GM21576 (cell line): Measurements from ENCODE around the gene TRIM58.

Source experiments
- ATAC-seq: cut with Tn5 transposase; IDR thresholded peaks from one replicate; pipeline ENCODE4 v1.9.1; 2021; ENCODE audit warnings: mild to moderate bottlenecking, moderate library complexity; ENCODE audit not compliant: unreplicated experiment

The TRIM58 gene

GRCh38 chr1:247883346-247883745 lies 26.4 kb downstream of the TRIM58 start:
- no peak for ATAC-seq

DNA sequence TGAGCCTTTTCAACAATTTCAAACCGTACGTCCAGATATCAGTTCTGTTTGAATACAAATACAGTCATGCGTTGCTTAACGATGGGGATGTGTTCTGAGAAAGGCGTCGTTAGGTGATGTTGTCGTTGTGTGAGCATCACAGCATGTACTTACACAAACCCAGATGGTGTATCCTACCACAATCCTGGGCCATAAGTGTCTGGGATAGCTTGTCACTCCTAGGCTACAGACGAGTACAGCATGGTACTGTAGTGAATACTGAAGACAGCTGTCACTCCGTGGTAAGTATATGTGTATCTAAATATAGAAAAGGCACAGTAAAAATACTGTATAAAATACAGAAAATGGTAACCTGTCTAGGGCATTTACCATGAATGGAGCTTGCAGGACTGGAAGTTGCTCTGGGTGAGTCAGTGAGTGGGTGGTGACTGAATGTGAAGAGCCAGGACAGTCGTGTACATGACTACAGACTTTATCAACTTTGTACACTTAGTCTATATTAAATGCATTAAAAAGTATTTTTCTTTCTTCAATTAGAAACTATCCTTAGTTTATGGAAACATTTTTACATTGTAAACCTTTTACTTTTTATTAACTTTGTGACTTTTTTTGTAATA lies 27.9 kb downstream of the TRIM58 start:
- ATAC-seq: no peak

DNA sequence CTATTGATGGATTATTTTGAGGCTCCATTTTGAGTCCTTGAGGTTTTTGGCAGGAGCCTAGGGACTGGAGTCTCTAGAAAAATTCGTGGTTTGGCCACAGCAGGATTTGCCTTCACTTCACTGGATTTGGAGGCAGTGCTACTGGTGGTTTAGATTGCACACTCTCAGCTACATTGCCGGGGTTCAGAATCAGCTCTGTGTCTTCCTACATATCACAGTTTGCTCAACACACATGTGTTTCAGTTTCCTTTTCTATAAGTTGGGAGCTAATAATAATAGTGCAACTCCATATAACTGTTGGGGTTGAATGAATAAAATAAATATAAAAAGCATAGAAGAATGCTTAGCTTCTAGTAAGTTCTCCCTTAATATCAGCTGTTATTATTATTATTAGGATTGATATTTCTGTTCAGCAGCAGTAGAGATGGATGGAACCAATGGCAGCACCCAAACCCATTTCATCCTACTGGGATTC lies 38.2 kb downstream of the TRIM58 start, which contains the start of gene OR2W3:
Gene OR2W3, plus strand, starts transcription at position 425 of the 475 bp plus-strand sequence. Its CDS starts 0 bp downstream, at position 425.
- no peak for ATAC-seq

DNA sequence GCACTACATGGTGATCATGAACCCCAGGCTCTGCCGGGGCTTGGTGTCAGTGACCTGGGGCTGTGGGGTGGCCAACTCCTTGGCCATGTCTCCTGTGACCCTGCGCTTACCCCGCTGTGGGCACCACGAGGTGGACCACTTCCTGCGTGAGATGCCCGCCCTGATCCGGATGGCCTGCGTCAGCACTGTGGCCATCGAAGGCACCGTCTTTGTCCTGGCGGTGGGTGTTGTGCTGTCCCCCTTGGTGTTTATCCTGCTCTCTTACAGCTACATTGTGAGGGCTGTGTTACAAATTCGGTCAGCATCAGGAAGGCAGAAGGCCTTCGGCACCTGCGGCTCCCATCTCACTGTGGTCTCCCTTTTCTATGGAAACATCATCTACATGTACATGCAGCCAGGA lies 39.0 kb downstream of the TRIM58 start:
- no peak for ATAC-seq

DNA sequence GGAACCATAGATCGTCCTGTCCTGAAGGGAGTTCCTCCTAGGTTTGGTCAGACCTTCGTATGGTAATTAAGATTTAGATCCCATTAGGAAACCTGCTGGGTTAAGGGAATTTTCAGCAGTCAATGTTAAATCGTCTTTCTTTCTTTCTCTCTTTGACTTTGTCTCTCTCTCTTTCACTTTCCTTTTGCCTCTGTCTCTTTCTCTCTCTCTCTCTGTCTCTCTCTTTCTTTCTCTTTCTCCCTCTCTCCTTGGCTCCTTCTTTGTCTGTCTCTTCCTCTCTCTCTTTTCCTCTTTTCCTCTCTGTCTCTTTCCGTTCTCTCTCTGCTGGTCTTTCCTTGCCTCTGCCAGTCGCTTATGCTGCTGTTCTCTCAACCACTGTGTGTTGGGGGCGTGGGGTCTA lies 47.1 kb downstream of the TRIM58 start:
- no peak for ATAC-seq

GRCh38 chr1:247905181-247905580 lies 48.2 kb downstream of the TRIM58 start:
- ATAC-seq: no peak

- no peak for ATAC-seq
Measured at GRCh38 chr1:247905910-247906503, 49.0 kb downstream of the TRIM58 start.

DNA sequence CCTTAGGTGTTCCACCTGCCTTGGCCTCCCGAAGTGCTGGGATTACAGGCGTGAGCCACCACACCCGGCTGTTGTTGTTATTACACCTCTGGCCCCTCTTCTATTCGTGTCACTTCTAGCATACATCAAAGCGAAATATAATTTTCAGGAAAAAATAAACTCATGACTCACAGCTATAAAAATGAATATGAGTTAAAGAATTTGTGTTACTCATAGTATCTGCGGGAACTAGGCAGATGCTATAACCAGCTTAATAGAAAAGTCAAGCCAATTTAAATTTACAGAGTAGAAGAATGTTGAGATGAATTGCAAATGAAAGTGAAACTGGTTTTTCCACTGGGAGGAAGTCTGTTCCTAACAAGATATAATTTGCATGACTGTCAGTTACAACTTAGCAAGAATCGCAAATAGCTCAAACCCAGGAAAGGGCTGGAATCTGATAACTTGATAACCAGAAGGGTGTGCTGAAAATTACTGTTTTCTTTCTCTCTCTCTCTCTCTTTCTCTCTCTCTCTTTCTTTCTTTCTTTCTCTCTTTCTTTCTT lies 49.6 kb downstream of the TRIM58 start:
- ATAC-seq: no peak

DNA sequence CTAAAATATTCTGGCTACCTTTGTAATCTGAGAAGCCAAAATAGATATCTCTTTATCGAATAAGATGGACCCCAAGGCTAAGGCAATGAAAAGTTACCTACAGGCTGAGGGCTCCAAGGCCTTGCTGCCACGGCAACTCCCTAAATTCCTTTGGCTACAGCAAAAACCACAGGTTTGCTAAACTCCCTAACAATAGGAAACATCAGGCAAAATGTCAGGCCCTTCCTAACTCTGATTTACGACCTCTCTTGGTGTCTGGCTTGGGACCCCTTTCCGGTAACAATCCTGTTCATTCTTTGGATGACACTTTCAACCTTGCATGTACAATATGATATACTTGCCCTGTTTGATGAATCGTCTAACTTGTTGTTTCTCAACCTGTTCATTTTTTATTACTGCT lies 51.8 kb downstream of the TRIM58 start:
- ATAC-seq: no peak

DNA sequence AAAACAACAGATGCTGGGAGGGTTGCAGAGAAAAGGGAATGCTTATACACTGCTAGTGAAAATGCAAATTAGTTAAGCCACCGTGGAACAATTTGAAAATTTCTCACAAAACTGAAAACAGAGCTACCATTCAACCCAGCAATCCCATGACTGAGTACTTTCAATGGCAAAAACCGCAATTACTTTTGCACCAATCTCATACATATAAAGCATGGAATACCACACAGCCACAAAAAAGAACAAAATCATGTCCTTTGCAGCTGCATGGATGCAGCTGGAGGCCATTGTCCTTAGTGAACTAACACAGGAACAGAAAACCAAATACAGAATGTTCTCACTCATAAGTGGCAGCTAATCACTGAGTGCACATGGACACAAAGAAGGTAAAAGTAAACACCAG lies 56.8 kb downstream of the TRIM58 start:
- no peak for ATAC-seq

- no peak for ATAC-seq
Measured at GRCh38 chr1:247914941-247915662, 58.1 kb downstream of the TRIM58 start.

DNA sequence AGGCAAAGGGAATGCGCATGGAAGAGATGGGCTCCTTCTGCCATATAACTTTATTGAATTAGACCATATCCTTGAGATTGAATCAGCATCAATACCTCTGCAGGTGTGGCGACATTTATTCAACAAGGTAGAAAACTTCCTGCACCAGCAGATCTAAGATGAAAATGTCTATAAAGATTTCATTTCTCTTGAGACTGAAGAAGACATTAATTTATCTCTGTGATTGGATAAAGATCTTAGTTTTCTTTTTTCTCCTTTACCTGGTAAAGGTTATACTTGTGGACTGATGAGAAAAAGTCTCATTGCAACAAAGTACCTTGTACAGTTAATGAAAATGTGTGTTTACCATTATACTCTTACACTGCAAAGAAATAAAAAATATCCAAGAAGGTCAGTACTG lies 63.0 kb downstream of the TRIM58 start, which contains the start of gene OR2T8:
Gene OR2T8, plus strand, starts transcription at position 301 of the 400 bp plus-strand sequence. CDS start 766 bp downstream, outside the sequence.
- no peak for ATAC-seq

DNA sequence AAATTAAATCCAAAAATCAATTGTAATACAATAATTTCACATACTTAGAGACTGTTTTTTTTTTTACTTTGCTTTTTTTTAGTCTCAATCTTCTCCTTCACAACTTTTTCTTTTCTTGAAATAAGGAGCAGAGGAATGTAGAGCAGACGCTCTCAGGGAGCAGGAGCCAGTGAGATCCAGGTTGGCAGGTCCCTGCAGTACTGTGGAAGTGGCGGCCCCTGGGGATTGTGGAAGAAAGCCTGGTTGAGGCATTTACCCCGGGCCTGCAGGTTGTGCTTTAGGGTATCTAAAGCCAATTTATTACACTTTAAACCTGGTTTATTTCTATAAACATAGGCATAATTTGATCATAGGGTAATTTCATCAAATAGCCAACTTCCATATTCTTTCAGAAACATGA lies 67.0 kb downstream of the TRIM58 start:
- ATAC-seq: no peak

DNA sequence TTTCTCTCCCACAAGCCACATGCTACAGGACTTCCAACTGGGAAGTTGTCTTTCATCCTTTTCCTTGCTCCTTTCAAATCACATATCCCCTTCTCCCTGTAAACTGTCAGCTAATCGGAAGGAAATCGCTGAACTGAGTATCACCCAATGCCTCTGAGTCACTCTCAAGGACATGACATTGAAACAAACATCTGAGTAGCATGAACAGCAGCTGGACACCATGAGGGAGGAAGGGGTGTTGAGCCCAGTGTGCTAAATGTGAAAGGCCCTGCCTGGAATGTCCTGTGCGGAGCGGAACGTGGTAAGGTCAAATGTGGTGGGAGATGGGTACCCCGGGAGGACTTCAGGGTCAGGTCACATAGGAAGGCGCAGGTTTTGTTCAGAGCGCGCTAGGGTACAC lies 67.9 kb downstream of the TRIM58 start, which contains the start of gene OR2AJ1:
Gene OR2AJ1, plus strand, starts transcription at position 22 of the 400 bp plus-strand sequence. CDS start 8,880 bp downstream, outside the sequence.
- ATAC-seq: no peak
